AG09309 (cell line): ENCODE results near the gene KCNIP3.

Experiments
- DNase-seq: peaks from one replicate; pipeline ENCODE4 v3.0.0-alpha.2; 2010; ENCODE audit warnings: low read depth
- H3K4me3 ChIP-seq: 2 replicates; pipeline ENCODE4 v1.5.1; 2011; ENCODE audit warnings: mild to moderate bottlenecking, low read depth, low read length, moderate library complexity; ENCODE audit not compliant: control insufficient read depth
- TF ChIP-seq, protein P1 (sequence below): IDR thresholded peaks from 2 replicates; pipeline ENCODE4 v1.5.1; 2011; ENCODE audit warnings: mild to moderate bottlenecking, low read depth, low read length, inconsistent platforms; ENCODE audit not compliant: insufficient read depth, control insufficient read depth; ENCODE audit errors: missing control alignments

The KCNIP3 gene

DNA sequence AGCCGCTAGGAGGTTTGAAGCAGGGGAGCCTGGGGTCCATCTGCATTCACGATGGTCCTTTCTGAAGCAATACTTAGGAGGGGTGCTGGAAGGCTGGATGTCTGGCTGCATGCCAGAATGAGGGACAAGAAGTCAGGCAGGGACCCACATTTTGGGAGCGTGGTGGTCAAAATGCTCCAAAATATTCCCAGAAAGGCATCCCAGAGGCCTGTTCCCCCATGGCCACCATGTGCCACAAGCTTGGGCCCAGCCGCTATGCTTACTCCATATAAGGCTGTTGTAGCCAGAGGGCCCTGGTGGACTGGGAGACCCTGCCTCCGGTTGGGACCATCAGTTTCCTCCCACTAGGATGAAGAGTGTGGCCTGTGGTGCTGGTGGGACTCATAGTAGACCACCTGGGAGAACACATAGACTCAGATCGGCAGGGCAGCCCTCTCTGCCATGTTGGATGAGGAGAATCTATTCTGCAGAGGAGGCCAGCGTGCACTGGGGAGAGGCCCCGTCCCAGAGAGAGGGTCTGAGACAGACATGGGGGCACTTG is 26.5 kb upstream of the KCNIP3 start:
- no peak for DNase-seq
- TF ChIP-seq, protein P1, sequence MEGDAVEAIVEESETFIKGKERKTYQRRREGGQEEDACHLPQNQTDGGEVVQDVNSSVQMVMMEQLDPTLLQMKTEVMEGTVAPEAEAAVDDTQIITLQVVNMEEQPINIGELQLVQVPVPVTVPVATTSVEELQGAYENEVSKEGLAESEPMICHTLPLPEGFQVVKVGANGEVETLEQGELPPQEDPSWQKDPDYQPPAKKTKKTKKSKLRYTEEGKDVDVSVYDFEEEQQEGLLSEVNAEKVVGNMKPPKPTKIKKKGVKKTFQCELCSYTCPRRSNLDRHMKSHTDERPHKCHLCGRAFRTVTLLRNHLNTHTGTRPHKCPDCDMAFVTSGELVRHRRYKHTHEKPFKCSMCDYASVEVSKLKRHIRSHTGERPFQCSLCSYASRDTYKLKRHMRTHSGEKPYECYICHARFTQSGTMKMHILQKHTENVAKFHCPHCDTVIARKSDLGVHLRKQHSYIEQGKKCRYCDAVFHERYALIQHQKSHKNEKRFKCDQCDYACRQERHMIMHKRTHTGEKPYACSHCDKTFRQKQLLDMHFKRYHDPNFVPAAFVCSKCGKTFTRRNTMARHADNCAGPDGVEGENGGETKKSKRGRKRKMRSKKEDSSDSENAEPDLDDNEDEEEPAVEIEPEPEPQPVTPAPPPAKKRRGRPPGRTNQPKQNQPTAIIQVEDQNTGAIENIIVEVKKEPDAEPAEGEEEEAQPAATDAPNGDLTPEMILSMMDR, result no peak
- H3K4me3 ChIP-seq, result no peak overlapping the region

DNA sequence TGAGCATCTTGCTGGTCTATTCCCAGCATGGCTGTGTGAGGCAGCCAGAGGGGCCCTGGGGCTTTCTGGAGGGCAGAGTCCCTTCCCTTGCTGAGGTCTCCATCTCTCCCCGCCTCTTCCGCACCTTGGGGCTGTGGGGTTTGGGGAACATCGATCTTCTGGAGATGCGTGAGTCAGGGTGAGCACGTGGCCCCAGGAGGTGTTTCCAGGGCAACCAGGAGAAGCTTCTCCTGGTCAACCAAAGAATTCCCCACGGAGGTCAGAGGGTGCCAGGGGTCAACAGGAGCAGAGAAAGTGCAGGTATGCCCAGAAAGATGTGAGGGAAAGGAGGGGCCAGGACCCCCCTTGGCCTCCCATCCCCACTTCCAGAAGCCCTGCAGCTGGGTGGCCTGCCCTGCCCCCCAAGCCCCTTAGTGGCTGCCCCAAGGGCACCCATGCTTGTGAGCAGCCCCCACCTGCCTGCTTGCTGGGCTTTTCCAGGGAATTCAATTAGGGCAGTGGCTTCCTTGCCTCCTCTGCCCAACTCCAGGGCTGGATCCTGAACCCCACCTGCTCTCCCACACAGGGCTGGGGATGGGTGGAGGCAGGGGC is 25.7 kb upstream of the KCNIP3 start:
- DNase-seq, result no peak
- TF ChIP-seq, protein P1, result no peak
- no peak overlapping the region for H3K4me3 ChIP-seq

DNA sequence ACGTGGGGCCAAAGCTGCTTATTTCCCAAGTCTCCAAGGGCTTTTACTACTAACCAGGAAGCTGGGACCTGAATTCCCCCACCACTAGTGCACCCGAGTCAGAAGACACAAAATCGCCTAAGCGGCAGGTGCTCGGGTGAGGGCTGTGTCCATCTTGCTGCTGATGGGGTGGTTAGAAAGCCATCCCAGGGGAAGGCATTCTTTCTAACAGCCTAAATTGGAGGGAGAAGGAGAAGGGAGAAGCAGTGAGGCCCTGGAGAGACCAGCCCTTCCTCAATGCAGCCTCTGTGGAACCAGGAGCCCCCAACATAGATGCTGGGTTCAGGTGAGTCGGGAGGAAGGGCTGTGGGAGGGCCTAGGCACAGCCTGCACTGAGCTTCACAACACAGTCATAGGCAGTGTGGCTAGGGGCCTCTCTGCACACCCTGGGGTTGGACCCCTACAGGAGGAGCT is 24.8 kb upstream of the KCNIP3 start:
- TF ChIP-seq, protein P1, result no peak
- no peak overlapping the region for H3K4me3 ChIP-seq
- DNase-seq, result no peak

DNA sequence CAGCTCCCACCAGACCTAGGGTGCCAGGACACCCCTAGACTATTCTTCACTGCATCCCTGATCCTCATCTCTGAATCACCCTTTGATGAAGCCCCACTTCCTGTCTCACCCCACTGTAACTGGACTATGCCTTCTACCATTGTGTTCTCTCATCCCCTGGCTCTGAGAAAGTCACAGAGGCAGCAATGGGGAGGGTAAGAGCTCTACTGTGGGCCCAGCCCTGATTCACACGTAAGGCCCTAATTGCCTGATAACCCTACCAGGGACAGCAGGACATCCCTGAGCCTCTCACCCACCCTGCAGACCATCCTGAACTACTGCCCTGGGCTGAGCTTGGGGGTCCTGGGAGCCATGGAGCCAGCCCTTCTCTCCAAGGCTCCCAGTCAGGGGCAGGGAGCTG is 24.4 kb upstream of the KCNIP3 start:
- DNase-seq, result no peak
- TF ChIP-seq, protein P1, result no peak
- no peak overlapping the region for H3K4me3 ChIP-seq

DNA sequence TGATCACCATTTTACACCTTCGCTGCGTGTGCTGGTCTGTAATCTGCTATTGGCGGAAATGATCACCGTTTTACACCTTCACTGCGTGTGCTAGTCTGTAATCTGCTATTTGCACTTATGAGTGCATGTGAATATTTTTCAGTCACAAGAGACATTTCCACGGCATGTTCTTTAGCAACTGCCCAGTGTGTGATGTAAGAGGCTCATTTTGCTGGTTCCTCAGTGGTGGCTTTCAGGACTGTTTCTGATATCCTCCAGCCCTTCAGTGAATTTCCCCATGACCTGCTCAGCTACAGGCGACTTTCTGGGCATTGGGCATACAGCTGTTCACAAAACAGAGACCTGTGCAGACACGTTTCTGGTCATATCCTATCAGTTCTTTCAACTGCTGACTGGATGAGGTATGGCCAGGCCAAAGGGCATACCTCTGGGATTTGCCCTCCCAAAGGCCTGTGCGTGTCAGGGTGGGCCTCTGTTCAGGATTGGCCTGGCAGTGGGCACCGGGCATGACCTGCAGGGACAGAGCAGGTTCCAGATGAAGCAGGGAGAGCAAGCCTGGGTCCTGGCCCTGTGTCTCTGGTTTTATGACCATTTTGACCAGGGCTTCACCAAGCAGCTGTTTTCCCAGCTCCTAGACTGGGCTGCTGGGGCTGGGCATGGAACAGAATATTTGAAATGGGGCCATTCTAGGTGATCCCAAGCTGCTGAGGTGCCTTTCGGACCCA is 23.4 kb upstream of the KCNIP3 start:
- TF ChIP-seq, protein P1, result no peak
- no peak overlapping the region for H3K4me3 ChIP-seq
- DNase-seq, result no peak

DNA sequence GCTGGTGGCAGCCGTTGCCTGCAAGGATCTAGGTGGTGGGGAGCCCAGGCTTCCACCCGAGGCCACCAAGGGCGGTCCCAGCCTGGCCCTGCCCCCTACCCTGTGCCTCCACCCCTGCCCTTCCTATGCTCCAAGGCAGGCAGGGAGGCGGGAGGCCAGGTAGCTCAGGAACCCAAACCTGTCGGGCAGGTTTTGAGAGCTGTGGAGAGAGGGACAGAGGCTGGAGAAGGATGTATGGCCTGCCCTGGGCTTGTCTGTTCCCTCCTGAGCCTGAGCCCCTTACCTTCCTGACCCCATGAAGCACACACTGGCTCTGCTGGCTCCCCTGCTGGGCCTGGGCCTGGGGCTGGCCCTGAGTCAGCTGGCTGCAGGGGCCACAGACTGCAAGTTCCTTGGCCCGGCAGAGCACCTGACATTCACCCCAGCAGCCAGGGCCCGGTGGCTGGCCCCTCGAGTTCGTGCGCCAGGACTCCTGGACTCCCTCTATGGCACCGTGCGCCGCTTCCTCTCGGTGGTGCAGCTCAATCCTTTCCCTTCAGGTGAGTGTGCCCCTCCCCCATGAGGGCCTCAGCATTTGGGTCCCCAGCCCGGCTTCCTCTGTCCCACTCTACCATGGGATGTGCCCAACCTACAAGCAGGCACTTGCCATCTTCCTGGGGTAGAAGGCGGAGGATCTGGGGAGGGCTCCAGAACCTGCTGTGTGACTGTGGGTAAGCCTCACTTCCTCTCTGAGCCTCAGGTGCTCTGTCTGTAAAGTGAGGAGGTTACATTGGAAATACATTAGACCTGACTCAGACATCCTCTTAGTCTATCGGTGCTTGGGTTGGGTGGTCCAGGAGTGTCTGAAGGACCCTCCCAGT is 22.6 kb upstream of the KCNIP3 start, which contains the start of gene PROM2:
TSS of gene PROM2 (plus strand) at position 159 of the 860 bp plus-strand sequence. CDS start at position 296, 137 bp downstream.
- TF ChIP-seq, protein P1, result no peak
- DNase-seq, result no peak
- no peak within 1 kb of the TSS for H3K4me3 ChIP-seq
